Islet of Langerhans (tissue), 1 donor: ENCODE results near the gene S100A1.
"Not testable (repeated sequence)": the region's sequence is repeated elsewhere in the genome, so short reads cannot be mapped to it uniquely, and the experiment has no call there.

ENCODE experiments used
- FAIRE-seq: peaks from one replicate; lab custom pipeline; 2011; peaks lifted over from hg19 to GRCh38; lab: Jason Lieb, UNC

The S100A1 gene

DNA sequence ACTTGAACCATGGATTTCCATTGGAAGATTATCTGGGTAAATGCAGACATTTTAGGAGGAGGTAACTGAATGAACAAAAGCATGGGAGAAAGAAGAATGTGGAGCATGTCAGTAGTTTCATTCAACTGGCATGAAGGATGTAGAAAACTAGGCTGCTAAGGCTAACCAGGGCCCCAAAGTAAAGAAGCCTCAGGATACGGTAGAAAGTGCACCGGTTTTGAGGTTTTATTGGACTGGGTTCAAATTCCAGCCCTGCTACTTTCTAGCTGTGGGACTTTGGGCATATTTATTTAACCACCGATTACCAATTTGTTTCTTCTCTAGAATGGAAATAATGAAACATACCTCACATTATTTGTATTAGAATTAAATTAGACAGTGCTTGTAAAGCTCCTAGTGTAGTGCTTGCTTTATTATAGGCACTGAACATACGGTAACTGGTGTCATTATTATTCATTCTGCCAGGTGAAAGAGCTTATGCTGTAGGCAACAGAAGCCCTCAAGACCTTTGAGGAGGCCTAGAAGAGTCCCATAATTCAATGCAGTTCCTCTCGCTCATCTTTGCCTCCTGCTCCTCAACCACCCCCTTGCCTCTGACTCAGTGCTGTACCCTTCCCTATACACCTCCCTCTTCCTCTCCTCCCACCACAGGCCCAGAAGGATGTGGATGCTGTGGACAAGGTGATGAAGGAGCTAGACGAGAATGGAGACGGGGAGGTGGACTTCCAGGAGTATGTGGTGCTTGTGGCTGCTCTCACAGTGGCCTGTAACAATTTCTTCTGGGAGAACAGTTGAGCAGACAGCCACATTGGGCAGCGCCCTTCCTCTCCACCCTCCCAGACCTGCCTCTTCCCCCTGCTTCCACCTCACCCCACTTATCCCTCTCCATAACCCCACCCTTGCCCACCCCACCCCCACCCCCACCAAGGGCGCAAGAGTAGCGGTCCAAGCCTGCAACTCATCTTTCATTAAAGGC lies 3.1 kb downstream of the S100A1 start:
- FAIRE-seq, result no peak

GRCh38 chr1:153633161-153633753 lies 5.0 kb downstream of the S100A1 start:
- no peak for FAIRE-seq

- FAIRE-seq, result peak; percentile 74
These were observed 5.8 kb downstream of the S100A1 start, which contains the start of gene CHTOP for GRCh38 chr1:153633754-153634665. Gene CHTOP (plus strand): TSS chr1:153634066. CDS start chr1:153636589, 2,523 bp downstream.

DNA sequence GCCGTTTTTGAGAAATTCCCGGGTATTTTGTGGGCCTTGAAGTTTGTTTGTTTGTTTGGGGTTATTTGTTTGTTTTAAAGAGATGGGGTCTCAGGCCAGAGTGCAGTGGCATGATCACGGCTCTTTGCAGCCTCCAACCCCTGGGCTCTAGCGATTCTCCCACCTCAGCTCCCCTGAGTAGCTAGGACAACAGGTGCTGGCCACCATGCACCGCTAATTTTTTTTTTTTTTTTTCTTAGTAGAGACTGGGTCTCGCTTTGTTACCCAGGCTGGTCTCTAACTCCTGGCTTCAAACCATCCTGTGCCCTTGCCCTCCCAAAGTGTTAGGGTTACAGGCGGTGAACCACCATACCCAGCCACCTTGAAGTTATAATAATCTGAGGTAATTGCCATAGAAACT lies 7.6 kb downstream of the S100A1 start:
- no peak for FAIRE-seq

GRCh38 chr1:153636312-153636711 lies 8.1 kb downstream of the S100A1 start:
- no peak for FAIRE-seq

GRCh38 chr1:153638261-153638660 lies 10.0 kb downstream of the S100A1 start:
- no peak for FAIRE-seq

GRCh38 chr1:153639280-153639679 lies 11.0 kb downstream of the S100A1 start:
- no peak for FAIRE-seq

DNA sequence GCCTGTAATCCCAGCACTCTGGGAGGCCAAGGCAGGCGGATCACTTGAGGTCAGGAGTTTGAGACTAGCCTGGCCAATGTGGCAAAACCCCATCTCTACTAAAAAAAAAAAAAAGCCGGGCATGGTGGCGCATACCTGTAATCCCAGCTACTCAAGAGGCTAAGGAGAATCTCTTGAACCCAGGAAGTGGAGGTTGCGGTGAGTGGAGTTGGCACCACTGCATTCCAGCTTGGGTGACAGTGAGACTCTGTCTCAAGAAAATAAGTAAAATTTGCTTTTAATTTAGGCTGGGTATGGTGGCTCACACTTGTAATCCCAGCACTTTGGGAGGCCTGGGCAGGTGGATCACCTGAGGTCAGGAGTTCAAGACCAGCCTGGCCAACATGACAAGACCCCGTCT lies 12.0 kb downstream of the S100A1 start:
- not testable (repeated sequence) for FAIRE-seq

GRCh38 chr1:153640861-153641260 lies 12.6 kb downstream of the S100A1 start:
- no peak for FAIRE-seq

DNA sequence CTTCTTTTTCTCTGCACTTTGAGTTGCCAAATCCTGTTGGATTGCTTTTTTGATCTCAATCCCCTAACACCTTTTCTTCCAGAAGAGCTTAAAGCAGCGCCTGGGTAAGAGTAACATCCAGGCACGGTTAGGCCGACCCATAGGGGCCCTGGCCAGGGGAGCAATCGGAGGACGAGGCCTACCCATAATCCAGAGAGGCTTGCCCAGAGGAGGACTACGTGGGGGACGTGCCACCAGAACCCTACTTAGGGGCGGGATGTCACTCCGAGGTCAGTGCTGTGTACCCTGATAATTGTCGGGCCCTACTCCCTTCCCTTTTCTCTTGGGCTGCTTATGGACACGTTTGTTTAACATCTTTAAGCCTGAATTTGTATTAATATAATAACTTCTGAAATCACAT lies 13.9 kb downstream of the S100A1 start:
- no peak for FAIRE-seq

DNA sequence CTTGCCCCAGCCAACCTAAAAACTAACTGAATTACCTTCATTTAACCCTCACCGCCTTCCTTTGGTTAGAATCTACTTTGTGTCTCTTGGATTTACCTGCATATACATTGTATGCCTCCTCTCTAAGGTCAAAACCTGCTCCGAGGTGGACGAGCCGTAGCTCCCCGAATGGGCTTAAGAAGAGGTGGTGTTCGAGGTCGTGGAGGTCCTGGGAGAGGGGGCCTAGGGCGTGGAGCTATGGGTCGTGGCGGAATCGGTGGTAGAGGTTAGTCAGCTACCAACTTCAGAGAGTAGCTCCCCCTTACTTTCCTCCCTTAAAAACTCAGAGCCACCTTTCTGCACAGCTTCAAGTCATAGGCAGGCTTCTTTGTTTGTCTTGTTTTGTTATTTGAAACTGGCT lies 14.9 kb downstream of the S100A1 start:
- no peak for FAIRE-seq

DNA sequence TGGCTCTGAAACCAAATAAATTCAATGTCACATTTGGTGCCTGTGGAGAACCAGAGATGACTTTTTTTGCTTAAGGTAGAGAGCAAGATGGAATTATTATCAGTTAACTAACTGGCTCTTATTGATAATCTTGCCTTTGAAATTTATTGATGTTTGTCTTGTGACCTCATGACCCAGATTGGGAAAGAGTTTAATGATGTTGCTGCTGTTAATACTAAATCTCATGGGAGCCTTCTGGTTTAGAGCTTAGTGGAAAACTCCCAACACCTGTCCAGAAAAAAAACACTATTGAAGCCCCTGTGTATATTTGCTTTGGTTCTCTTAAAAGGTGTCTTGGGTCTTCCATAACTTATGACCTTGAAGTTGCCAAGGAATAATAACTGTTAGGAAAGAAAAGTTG lies 15.6 kb downstream of the S100A1 start:
- no peak for FAIRE-seq

GRCh38 chr1:153646672-153647345 lies 18.6 kb downstream of the S100A1 start:
- FAIRE-seq, result no peak

- FAIRE-seq, result no peak
These were observed 19.1 kb downstream of the S100A1 start for GRCh38 chr1:153647346-153647714.

- no peak for FAIRE-seq
These were observed 19.9 kb downstream of the S100A1 start for GRCh38 chr1:153648000-153648643.

DNA sequence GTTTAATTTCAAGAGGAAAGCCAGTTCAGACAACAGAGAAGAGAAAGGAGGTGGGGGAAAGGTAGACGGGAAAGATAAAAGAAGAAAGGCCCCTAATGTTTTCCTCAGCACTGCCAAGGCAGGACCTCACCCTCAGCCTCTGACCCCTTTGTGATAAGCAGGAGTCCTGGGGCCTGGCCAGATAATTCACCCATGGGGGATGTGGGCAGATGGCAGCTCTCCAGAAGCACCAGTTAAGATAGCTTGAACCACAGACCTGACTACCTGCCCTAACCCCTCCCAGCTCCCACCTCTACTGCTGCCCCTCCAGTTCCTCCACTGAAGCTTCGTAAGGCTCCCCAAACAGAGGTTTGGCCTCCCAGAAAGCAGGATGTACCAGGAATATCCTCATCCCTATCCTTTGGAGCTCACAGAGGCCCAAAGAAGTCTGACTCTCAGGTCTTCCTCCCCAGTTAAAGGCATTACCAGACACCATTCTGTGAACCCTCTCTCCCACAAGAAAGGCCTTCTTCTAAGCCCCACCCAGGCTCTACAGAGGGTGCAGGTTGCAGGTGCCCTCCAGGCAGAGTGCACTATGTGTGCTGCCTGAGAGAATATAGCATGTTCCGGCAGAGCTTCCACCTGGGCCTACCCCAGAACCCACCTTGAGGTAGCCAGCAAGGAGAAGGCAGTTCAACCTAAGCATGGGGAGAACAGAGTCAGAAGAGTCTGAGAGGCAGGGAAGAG lies 21.1 kb downstream of the S100A1 start:
- no peak for FAIRE-seq

DNA sequence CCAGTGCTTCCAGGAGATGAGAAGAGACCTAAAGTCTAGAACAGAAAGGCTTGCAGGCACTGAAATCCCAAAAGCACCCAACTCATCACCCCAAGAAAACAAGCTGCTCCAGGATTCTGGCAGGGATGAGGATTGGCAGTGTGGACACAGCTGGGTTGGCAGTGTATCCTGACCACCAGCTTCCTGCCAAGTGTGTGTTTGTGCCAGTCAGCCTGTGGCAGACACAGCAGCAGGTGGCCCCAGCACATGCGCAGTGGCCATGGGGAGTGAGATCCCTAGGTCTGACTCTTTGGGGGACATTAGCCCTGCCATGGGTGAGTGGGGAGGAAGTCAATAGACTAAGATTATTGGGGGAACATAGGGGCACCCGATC lies 21.6 kb downstream of the S100A1 start:
- FAIRE-seq, result no peak

DNA sequence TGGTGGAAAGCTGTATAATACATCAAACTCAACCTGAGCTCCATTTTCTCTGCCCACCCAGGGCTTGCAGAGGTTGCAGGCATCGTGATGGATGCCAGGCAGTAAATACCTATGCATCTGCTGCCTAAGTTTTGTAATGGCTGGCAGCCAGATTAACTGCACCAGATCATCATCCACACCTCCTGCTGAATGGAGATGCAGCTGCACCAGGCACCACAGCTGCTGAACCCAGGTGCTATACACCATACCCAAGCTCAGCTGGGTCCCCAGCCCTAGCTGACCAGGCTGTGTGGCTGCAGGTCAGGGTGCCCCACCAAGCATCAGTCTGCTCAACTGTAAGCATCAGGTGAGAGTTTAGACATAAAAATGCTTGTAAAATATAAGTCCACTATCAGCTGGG lies 23.5 kb downstream of the S100A1 start:
- no peak for FAIRE-seq

- no peak for FAIRE-seq
These were observed 24.7 kb downstream of the S100A1 start for GRCh38 chr1:153652805-153653500.

DNA sequence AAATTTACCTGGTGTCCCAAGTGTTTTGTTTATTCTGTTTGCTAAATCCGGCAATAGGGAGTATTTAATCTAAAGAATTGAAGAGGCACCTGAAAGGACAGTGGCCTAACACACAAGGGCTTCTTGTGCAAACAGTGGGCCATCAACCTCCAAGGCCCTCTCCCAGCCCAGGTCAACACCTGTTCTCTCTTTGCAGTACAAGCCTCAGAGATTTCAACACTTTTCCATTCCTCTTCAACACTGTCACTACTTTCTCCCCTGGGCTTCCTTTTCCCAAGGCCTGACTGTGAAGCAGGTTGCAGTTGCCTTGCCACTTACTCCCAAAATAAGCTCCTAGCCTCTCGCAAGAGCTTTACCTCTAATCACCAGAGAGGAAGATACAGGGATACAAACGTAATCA lies 27.1 kb downstream of the S100A1 start:
- no peak for FAIRE-seq
